Smooth muscle cell (in vitro differentiated cells): ENCODE results near the gene RNF182. TPM values are rescaled to one million over a fixed set of nuclear protein-coding genes. Genes with fewer than 3 reads are reported as not detected.

ENCODE experiments used
- DNase-seq: peaks from one replicate; lab custom pipeline; 2025; ENCODE audit not compliant: unreplicated experiment; lab: John Stamatoyannopoulos, UW
- H2AFZ ChIP-seq: fragments of 200-600 bp; sonication (generic); 2 replicates; pipeline ENCODE4 v1.6.0; 2016; ENCODE audit warnings: antibody characterized with exemption, low read depth, mild to moderate bottlenecking
- H3F3A ChIP-seq: fragments of 200-600 bp; sonication (generic); 2 replicates; pipeline ENCODE4 v1.6.0; 2017; ENCODE audit warnings: antibody characterized with exemption, low read depth
- H3K27ac ChIP-seq: fragments of 200-600 bp; sonication (generic); 2 replicates; pipeline ENCODE4 v1.5.1; 2016; ENCODE audit warnings: low read depth, mild to moderate bottlenecking
- H3K27me3 ChIP-seq: fragments of 200-600 bp; sonication (generic); 2 replicates; pipeline ENCODE4 v1.6.1; 2016; ENCODE audit warnings: low read depth, mild to moderate bottlenecking
- H3K36me3 ChIP-seq: fragments of 200-600 bp; sonication (generic); 2 replicates; pipeline ENCODE4 v1.5.1; 2016; ENCODE audit warnings: low read depth
- H3K4me1 ChIP-seq: fragments of 200-600 bp; sonication (generic); 2 replicates; pipeline ENCODE4 v1.5.1; 2016; ENCODE audit warnings: low read depth
- H3K4me2 ChIP-seq: fragments of 200-600 bp; sonication (generic); 2 replicates; pipeline ENCODE4 v1.6.0; 2016; ENCODE audit warnings: mild to moderate bottlenecking
- H3K4me3 ChIP-seq: fragments of 200-600 bp; sonication (generic); 2 replicates; pipeline ENCODE4 v1.5.1; 2016; ENCODE audit warnings: mild to moderate bottlenecking
- H3K79me2 ChIP-seq: fragments of 200-600 bp; sonication (generic); 2 replicates; pipeline ENCODE4 v1.6.0; 2016; ENCODE audit warnings: low read depth, mild to moderate bottlenecking
- H3K9ac ChIP-seq: fragments of 200-600 bp; sonication (generic); 2 replicates; pipeline ENCODE4 v1.6.0; 2016; ENCODE audit warnings: low read depth
- H3K9me3 ChIP-seq: fragments of 200-600 bp; sonication (generic); replicated peaks from 2 replicates; pipeline ENCODE4 v1.5.1; 2016; ENCODE audit warnings: low read depth
- H4K20me1 ChIP-seq: fragments of 200-600 bp; sonication (generic); 2 replicates; pipeline ENCODE4 v1.6.0; 2016; ENCODE audit warnings: low read depth
- WGBS: methylation state at CpG from one replicate; pipeline ENCODE4 v1.1.7; 2016; ENCODE audit warnings: low lambda C conversion rate; 5-methylcytosine and 5-hydroxymethylcytosine counted together
- polyA plus RNA-seq: library from polyadenylated mRNA; unstranded; fragments of >200 nt; fragmentation: Nextera tagmentation; extraction: Ambion mirVana; gene quantifications from 2 replicates; pipeline ENCODE4 v1.2.1, GENCODE V29; 2016
- total RNA-seq: library from RNA; depleted of rRNA; stranded (reverse); fragments of >200 nt; gene quantifications from 2 replicates; pipeline ENCODE4 v1.2.3, GENCODE V29; 2014
- TF ChIP-seq, protein P1 (sequence below): fragments of 200-600 bp; sonication (generic); IDR thresholded peaks from 2 replicates; pipeline ENCODE4 v1.5.1; 2017; ENCODE audit warnings: borderline replicate concordance, mild to moderate bottlenecking, antibody characterized with exemption; ENCODE audit not compliant: insufficient read depth, poor library complexity, severe bottlenecking

The RNF182 gene
- total and polyA plus RNA-seq, 2 experiments from 2014 or later: 0.76 TPM; not detected in 1

GRCh38 chr6:13920552-13920951 lies 4.2 kb upstream of the RNF182 start:
- Histone ChIP-seq H4K20me1 (no peaks in the 10 kb centered on the region), H3K36me3 (no peaks in the 10 kb centered on the region), H3K4me1 (peaks cover 6% of the 10 kb centered on the region), H3F3A (peaks cover 13% of the 10 kb centered on the region), H3K4me2 (peak overlapping the region; percentile 23), H3K27ac (peak overlapping the region; percentile 40), H3K4me3 (no peak overlapping the region), H3K9me3 (no peaks in the 10 kb centered on the region), H3K27me3 (peaks cover 6% of the 10 kb centered on the region), H3K79me2 (no peaks in the 10 kb centered on the region), H3K9ac (no peak overlapping the region), H2AFZ (peak overlapping the region; percentile 18)
- 35% methylated on average over 4 of the region's 4 CpGs for WGBS
- TF ChIP-seq, protein P1, sequence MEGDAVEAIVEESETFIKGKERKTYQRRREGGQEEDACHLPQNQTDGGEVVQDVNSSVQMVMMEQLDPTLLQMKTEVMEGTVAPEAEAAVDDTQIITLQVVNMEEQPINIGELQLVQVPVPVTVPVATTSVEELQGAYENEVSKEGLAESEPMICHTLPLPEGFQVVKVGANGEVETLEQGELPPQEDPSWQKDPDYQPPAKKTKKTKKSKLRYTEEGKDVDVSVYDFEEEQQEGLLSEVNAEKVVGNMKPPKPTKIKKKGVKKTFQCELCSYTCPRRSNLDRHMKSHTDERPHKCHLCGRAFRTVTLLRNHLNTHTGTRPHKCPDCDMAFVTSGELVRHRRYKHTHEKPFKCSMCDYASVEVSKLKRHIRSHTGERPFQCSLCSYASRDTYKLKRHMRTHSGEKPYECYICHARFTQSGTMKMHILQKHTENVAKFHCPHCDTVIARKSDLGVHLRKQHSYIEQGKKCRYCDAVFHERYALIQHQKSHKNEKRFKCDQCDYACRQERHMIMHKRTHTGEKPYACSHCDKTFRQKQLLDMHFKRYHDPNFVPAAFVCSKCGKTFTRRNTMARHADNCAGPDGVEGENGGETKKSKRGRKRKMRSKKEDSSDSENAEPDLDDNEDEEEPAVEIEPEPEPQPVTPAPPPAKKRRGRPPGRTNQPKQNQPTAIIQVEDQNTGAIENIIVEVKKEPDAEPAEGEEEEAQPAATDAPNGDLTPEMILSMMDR: no peak
- DNase-seq: no peak

- 83% methylated on average over 3 of the region's 3 CpGs for WGBS
- DNase-seq: no peak
- no peak overlapping the region for H2AFZ ChIP-seq
- no peak overlapping the region for H3K9ac ChIP-seq
- peaks cover 13% of the 10 kb centered on the region for H3F3A ChIP-seq
- H3K9me3 ChIP-seq: no peaks in the 10 kb centered on the region
- H3K27me3 ChIP-seq: peaks cover 28% of the 10 kb centered on the region
- peaks cover 10% of the 10 kb centered on the region for H3K4me1 ChIP-seq
- H3K4me3 ChIP-seq: no peak overlapping the region
- no peak overlapping the region for H3K27ac ChIP-seq
- no peaks in the 10 kb centered on the region for H3K36me3 ChIP-seq
- no peak overlapping the region for H3K4me2 ChIP-seq
- no peaks in the 10 kb centered on the region for H3K79me2 ChIP-seq
- H4K20me1 ChIP-seq: no peaks in the 10 kb centered on the region
- TF ChIP-seq, protein P1: no peak
Measured at GRCh38 chr6:13922750-13923149, 2.0 kb upstream of the RNF182 start.

GRCh38 chr6:13923527-13924145 lies 1.1 kb upstream of the RNF182 start:
- no peak for DNase-seq
- no peaks in the 10 kb centered on the region for H4K20me1 ChIP-seq
- peak overlapping the region; percentile 42 for H3K27ac ChIP-seq
- no peaks in the 10 kb centered on the region for H3K79me2 ChIP-seq
- H3K4me1 ChIP-seq: peaks cover 10% of the 10 kb centered on the region
- peak overlapping the region; percentile 86 for H3K4me2 ChIP-seq
- H3K27me3 ChIP-seq: peaks cover 36% of the 10 kb centered on the region
- no peak overlapping the region for H3K9ac ChIP-seq
- H2AFZ ChIP-seq: peak overlapping the region; percentile 76
- H3F3A ChIP-seq: peaks cover 13% of the 10 kb centered on the region
- WGBS: 7% methylated on average over 5 of the region's 5 CpGs
- TF ChIP-seq, protein P1: no peak
- no peaks in the 10 kb centered on the region for H3K36me3 ChIP-seq
- H3K4me3 ChIP-seq: peak overlapping the region; percentile 52
- H3K9me3 ChIP-seq: no peaks in the 10 kb centered on the region
